Stimulated activated CD4-positive, alpha-beta T cell treated with anti-CD3 and anti-CD28 coated beads, Interleukin-1b, Interleukin-23, amount 100 ng/mL, for 4 hours (primary cell): Measurements from ENCODE around the gene SLC6A8.
"Not testable (repeated sequence)": the region's sequence is repeated elsewhere in the genome, so short reads cannot be mapped to it uniquely, and the experiment has no call there.

Source experiments
- DNase-seq, 2 donors: peaks; one replicate each; pipeline ENCODE4 v3.0.0-alpha.2; 2020; ENCODE audit warnings: low read depth in 2 of 2

SLC6A8 gene

GRCh38 chrX:153731117-153731844, 43.6 kb downstream of the SLC6A8 start:
- DNase-seq: no peak

- no peak for DNase-seq
These were observed 44.1 kb downstream of the SLC6A8 start for GRCh38 chrX:153731845-153732215.

- no peak for DNase-seq
These were observed 44.7 kb downstream of the SLC6A8 start for GRCh38 chrX:153732401-153732800.

- no peak for DNase-seq
These were observed 46.0 kb downstream of the SLC6A8 start for GRCh38 chrX:153733651-153734240.

- DNase-seq: no peak
These were observed 47.1 kb downstream of the SLC6A8 start for GRCh38 chrX:153734871-153735270.

- no peak for DNase-seq
These were observed 47.5 kb downstream of the SLC6A8 start for GRCh38 chrX:153735274-153735673.

- DNase-seq: no peak
These were observed 48.5 kb downstream of the SLC6A8 start for GRCh38 chrX:153736071-153736820.

GRCh38 chrX:153736871-153737441, 49.2 kb downstream of the SLC6A8 start:
- DNase-seq: no peak

GRCh38 chrX:153738056-153738605, 50.4 kb downstream of the SLC6A8 start:
- no peak for DNase-seq

- DNase-seq: no peak
These were observed 52.2 kb downstream of the SLC6A8 start for GRCh38 chrX:153739754-153740486.

- no peak for DNase-seq
These were observed 53.0 kb downstream of the SLC6A8 start for GRCh38 chrX:153740631-153741222.

- no peak for DNase-seq
These were observed 53.7 kb downstream of the SLC6A8 start for GRCh38 chrX:153741446-153741845.

- DNase-seq: not testable (repeated sequence)
These were observed 54.4 kb downstream of the SLC6A8 start for GRCh38 chrX:153742111-153742510.

- DNase-seq: not testable (repeated sequence)
These were observed 55.2 kb downstream of the SLC6A8 start for GRCh38 chrX:153742796-153743467.

GRCh38 chrX:153743468-153744209, 55.9 kb downstream of the SLC6A8 start:
- DNase-seq: not testable (repeated sequence)

- no peak for DNase-seq
These were observed 56.7 kb downstream of the SLC6A8 start for GRCh38 chrX:153744210-153745066.

GRCh38 chrX:153745067-153745433, 57.3 kb downstream of the SLC6A8 start:
- DNase-seq: not testable (repeated sequence)
